ENCODE results near the gene FIGN. TPM values are rescaled to one million over a fixed set of nuclear protein-coding genes. Genes with fewer than 3 reads are reported as not detected.

FIGN gene
- total and polyA plus RNA-seq, 2 of the 8 experiments (the other 6 are each of a cell fraction or from before 2014, with no cell fraction given), result 5.0 to 22.8 TPM

DNA sequence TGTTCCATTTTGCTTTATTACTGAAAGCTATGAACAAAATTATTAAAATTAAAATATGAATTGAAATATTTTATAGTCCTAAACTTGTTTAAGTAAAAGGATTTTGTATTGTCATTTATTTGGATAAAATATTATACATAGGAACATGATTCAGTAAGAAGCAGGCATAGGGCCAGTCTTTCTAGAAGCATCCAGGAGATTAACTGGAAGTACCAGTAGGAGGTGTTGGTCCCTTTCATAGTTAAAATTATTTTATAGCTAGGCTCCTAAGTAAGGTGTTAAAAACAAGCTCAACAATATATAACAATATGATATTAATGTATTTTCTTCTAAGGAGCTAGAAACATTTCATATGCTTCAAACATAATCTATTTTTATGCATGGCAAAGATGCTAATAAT, 43.7 kb downstream of the FIGN start (continued):
- TF ChIP-seq SRF (IDR thresholded peaks at IDR 0.05; ENCODE audit: low read depth, low read length) (no peak), CHD2 (IDR thresholded peaks at IDR 0.05; ENCODE audit: low read length) (no peak), CTBP2 (IDR thresholded peaks at IDR 0.05; ENCODE audit: borderline replicate concordance, insufficient read depth, insufficient read length, low read length) (no peak), GABPA (IDR thresholded peaks at IDR 0.05; ENCODE audit: borderline replicate concordance, insufficient read depth, low read length) (no peak), CHD1 (IDR thresholded peaks at IDR 0.05; ENCODE audit: low read depth, low read length) (no peak), RNF2 (IDR thresholded peaks at IDR 0.05; ENCODE audit: borderline replicate concordance, low read depth, low read length, missing control alignments, poor library complexity, severe bottlenecking) (no peak)
- TF ChIP-seq, protein P1, sequence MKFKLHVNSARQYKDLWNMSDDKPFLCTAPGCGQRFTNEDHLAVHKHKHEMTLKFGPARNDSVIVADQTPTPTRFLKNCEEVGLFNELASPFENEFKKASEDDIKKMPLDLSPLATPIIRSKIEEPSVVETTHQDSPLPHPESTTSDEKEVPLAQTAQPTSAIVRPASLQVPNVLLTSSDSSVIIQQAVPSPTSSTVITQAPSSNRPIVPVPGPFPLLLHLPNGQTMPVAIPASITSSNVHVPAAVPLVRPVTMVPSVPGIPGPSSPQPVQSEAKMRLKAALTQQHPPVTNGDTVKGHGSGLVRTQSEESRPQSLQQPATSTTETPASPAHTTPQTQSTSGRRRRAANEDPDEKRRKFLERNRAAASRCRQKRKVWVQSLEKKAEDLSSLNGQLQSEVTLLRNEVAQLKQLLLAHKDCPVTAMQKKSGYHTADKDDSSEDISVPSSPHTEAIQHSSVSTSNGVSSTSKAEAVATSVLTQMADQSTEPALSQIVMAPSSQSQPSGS (IDR thresholded peaks at IDR 0.05; ENCODE audit: low read length), result no peak

Data from H1 (cell line).